H9 (cell line): ENCODE data around the gene PLCH1. TPM values are rescaled to one million over a fixed set of nuclear protein-coding genes. Genes with fewer than 3 reads are reported as not detected.
"Not testable (repeated sequence)": the region's sequence is repeated elsewhere in the genome, so short reads cannot be mapped to it uniquely, and the experiment has no call there.

Experiments
- DNase-seq: peaks from one replicate; pipeline ENCODE4 v3.0.0-alpha.2; 2017
- H2AFZ ChIP-seq: one replicate; pipeline ENCODE4 v1.6.1; 2013; ENCODE audit warnings: mild to moderate bottlenecking, low read length, control low read depth, moderate library complexity
- H2AK5ac ChIP-seq: 2 replicates; pipeline ENCODE4 v1.6.1; 2013; ENCODE audit warnings: low read length, control low read depth, mixed read lengths; ENCODE audit not compliant: insufficient read length
- H2BK120ac ChIP-seq: one replicate; pipeline ENCODE4 v1.6.1; 2013; ENCODE audit warnings: low read depth, mild to moderate bottlenecking, low read length, control low read depth, inconsistent platforms; ENCODE audit not compliant: poor library complexity, severe bottlenecking
- H2BK12ac ChIP-seq: 2 replicates; pipeline ENCODE4 v1.6.1; 2013; ENCODE audit warnings: low read length, control low read depth, mixed read lengths, low read depth; ENCODE audit not compliant: insufficient read length
- H2BK15ac ChIP-seq: 2 replicates; pipeline ENCODE4 v1.6.1; 2013; ENCODE audit warnings: low read depth, low read length, control low read depth
- H2BK20ac ChIP-seq: one replicate; pipeline ENCODE4 v1.6.1; 2013; ENCODE audit warnings: low read depth, mild to moderate bottlenecking, low read length, control low read depth, inconsistent platforms; ENCODE audit not compliant: poor library complexity, severe bottlenecking
- H2BK5ac ChIP-seq: 2 replicates; pipeline ENCODE4 v1.6.1; 2013; ENCODE audit warnings: low read length, control low read depth, mixed read lengths; ENCODE audit not compliant: insufficient read length
- H3K14ac ChIP-seq: 2 replicates; pipeline ENCODE4 v1.6.1; 2013; ENCODE audit warnings: low read length, control low read depth; ENCODE audit not compliant: insufficient read depth
- H3K18ac ChIP-seq: 2 replicates; pipeline ENCODE4 v1.6.1; 2013; ENCODE audit warnings: low read depth, mild to moderate bottlenecking, mixed read lengths, low read length, control low read depth; ENCODE audit not compliant: insufficient read length
- H3K23ac ChIP-seq: 2 replicates; pipeline ENCODE4 v1.6.1; 2013; ENCODE audit warnings: low read length, control low read depth, mixed read lengths, low read depth; ENCODE audit not compliant: insufficient read length
- H3K23me2 ChIP-seq: 2 replicates; pipeline ENCODE4 v1.6.1; 2013; ENCODE audit warnings: low read depth, mild to moderate bottlenecking, mixed read lengths, low read length, control low read depth; ENCODE audit not compliant: insufficient read length, poor library complexity, severe bottlenecking
- H3K27ac ChIP-seq: 2 replicates; pipeline ENCODE4 v1.5.1; 2013; ENCODE audit warnings: low read length, control low read depth, mixed read lengths, low read depth; ENCODE audit not compliant: insufficient read length
- H3K27me3 ChIP-seq: 2 replicates; pipeline ENCODE4 v1.6.1; 2013; ENCODE audit warnings: low read length, control low read depth, inconsistent platforms; ENCODE audit not compliant: insufficient read depth
- H3K4ac ChIP-seq: 2 replicates; pipeline ENCODE4 v1.6.1; 2013; ENCODE audit warnings: low read depth, mild to moderate bottlenecking, control low read depth, inconsistent platforms, low read length, moderate library complexity
- H3K4me1 ChIP-seq: 2 replicates; pipeline ENCODE4 v1.6.1; 2013; ENCODE audit warnings: low read length, control low read depth, inconsistent platforms; ENCODE audit not compliant: insufficient read depth
- H3K4me2 ChIP-seq: 2 replicates; pipeline ENCODE4 v1.6.1; 2013; ENCODE audit warnings: low read length, control low read depth, mixed read lengths; ENCODE audit not compliant: insufficient read length, insufficient read depth
- H3K56ac ChIP-seq: 2 replicates; pipeline ENCODE4 v1.6.1; 2013; ENCODE audit warnings: low read depth, mild to moderate bottlenecking, mixed read lengths, low read length, control low read depth; ENCODE audit not compliant: insufficient read length
- H3K79me1 ChIP-seq: 2 replicates; pipeline ENCODE4 v1.6.1; 2013; ENCODE audit warnings: low read depth, mild to moderate bottlenecking, moderate library complexity, low read length, control low read depth, inconsistent platforms; ENCODE audit not compliant: insufficient read depth, poor library complexity, severe bottlenecking
- H3K79me2 ChIP-seq: 2 replicates; pipeline ENCODE4 v1.6.1; 2013; ENCODE audit warnings: low read length, control low read depth, inconsistent platforms; ENCODE audit not compliant: insufficient read depth
- H3K9ac ChIP-seq: 2 replicates; pipeline ENCODE4 v1.6.1; 2013; ENCODE audit warnings: low read length, control low read depth, mixed read lengths; ENCODE audit not compliant: insufficient read length; ENCODE audit errors: extremely low read depth
- H3K9me3 ChIP-seq: one replicate; pipeline ENCODE4 v1.6.1; 2013; ENCODE audit warnings: low read depth, low read length, inconsistent platforms; ENCODE audit not compliant: control insufficient read depth
- H3T11ph ChIP-seq: one replicate; pipeline ENCODE4 v1.6.1; 2013; ENCODE audit warnings: mild to moderate bottlenecking, low read length, control low read depth, inconsistent platforms
- H4K20me1 ChIP-seq: one replicate; pipeline ENCODE4 v1.6.1; 2013; ENCODE audit not compliant: control insufficient read depth, insufficient read length, insufficient read depth
- H4K5ac ChIP-seq: 2 replicates; pipeline ENCODE4 v1.6.1; 2013; ENCODE audit warnings: low read depth, mild to moderate bottlenecking, mixed read lengths, low read length, control low read depth; ENCODE audit not compliant: insufficient read length
- H4K8ac ChIP-seq: replicated peaks from 2 replicates; pipeline ENCODE4 v1.6.1; 2013; ENCODE audit warnings: low read length, control low read depth, mixed read lengths, low read depth; ENCODE audit not compliant: insufficient read length
- H4K91ac ChIP-seq: 2 replicates; pipeline ENCODE4 v1.6.1; 2013; ENCODE audit warnings: low read depth, mild to moderate bottlenecking, moderate library complexity, mixed read lengths, low read length, control low read depth; ENCODE audit not compliant: insufficient read length
- H3K27ac Mint-ChIP-seq, 3 experiments: 2 replicates in 2 of 3; 3 replicates in 1 of 3; pipeline ENCODE4 v1.8.0; 2020 to 2021; ENCODE audit warnings: mixed read lengths in 3 of 3, mild to moderate bottlenecking in 1 of 3, moderate library complexity in 1 of 3
- H3K27me3 Mint-ChIP-seq: 2 replicates; pipeline ENCODE4 v1.8.0; 2021; ENCODE audit warnings: low read depth, mild to moderate bottlenecking, moderate library complexity, mixed read lengths
- H3K36me3 Mint-ChIP-seq, 3 experiments: 2 replicates in 2 of 3; 3 replicates in 1 of 3; pipeline ENCODE4 v1.8.0; 2020 to 2021; ENCODE audit warnings: low read depth in 3 of 3, mixed read lengths in 3 of 3; ENCODE audit not compliant: insufficient read depth in 1 of 3
- H3K4me1 Mint-ChIP-seq, 2 experiments: 2 replicates each; pipeline ENCODE4 v1.8.0; 2020; ENCODE audit warnings: mixed read lengths in 2 of 2
- H3K4me3 Mint-ChIP-seq, 2 experiments: 2 replicates in 1 of 2; 3 replicates in 1 of 2; pipeline ENCODE4 v1.8.0; 2020 to 2021; ENCODE audit warnings: mild to moderate bottlenecking in 2 of 2, mixed read lengths in 2 of 2, moderate library complexity in 1 of 2
- H3K9me3 Mint-ChIP-seq, 2 experiments: 2 replicates in 1 of 2; 3 replicates in 1 of 2; pipeline ENCODE4 v1.8.0; 2020; ENCODE audit warnings: mild to moderate bottlenecking in 2 of 2, mixed read lengths in 2 of 2, moderate library complexity in 1 of 2
- WGBS: extraction: QIAGEN DNeasy Blood & Tissue Kit; methylation state at CpG from one replicate; pipeline ENCODE4 v1.1.7; 2013; ENCODE audit warnings: missing lambda C conversion rate, low lambda C conversion rate, mixed read lengths; ENCODE audit not compliant: insufficient read length; ENCODE audit errors: extremely low coverage; 5-methylcytosine and 5-hydroxymethylcytosine counted together
- total RNA-seq: library from RNA; stranded (reverse); gene quantifications from 2 replicates; pipeline ENCODE4 v1.2.1, GENCODE V29; 2021
- TF ChIP-seq, protein P1 (sequence below): fragments of 200-600 bp; sonication (generic); conservative IDR thresholded peaks from 3 replicates; pipeline ENCODE4 v1.8.0; 2021; ENCODE audit warnings: antibody characterized with exemption, mild to moderate bottlenecking

The PLCH1 gene
- total RNA-seq, 1 experiment from 2014 or later, result 19.0 TPM

DNA sequence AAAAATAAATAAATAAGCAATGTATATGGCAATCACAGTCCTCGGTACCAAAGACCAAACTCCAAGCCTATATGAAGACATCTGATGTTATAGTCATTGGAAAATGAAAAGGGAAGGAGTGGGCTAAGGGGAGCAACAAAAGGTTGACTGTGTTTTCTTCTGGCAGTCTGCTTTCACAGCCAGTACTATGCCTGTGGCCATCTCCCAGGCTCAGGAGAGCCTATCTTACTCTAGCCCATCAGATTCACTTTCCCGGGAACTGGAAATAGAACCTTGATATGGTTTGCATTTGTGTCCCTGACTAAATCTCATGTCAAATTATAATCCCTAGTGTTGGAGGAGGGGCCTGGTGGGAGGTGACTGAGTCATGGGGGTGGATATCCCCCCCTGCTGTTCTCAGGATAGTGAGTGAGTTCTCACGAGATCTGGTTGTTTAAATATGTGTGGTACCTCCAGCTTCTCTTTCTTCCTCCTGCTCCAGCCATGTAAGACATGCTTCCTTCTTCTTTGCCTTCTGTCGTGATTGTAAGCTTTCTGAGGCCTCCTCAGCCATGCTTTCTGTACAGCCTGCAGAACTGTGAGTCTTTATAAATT, 105.3 kb downstream of the PLCH1 start:
- Histone ChIP-seq H4K20me1 (no peaks in the 10 kb centered on the region), H3K27me3 (no peaks in the 10 kb centered on the region), H3K79me2 (no peaks in the 10 kb centered on the region), H3K18ac (no peak overlapping the region), H2AK5ac (no peak overlapping the region), H2AFZ (no peak overlapping the region), H3K14ac (no peak overlapping the region), H2BK20ac (no peak overlapping the region), H3K79me1 (no peaks in the 10 kb centered on the region), H4K91ac (no peak overlapping the region), H3K56ac (no peak overlapping the region), H3K23ac (no peak overlapping the region), H3T11ph (no peak overlapping the region), H2BK12ac (no peak overlapping the region), H2BK120ac (no peak overlapping the region), H3K27ac (no peak overlapping the region), H3K9ac (no peak overlapping the region), H3K4me1 (peaks cover 5% of the 10 kb centered on the region; the same call in 1 of the 2 replicates), H4K8ac (no peak overlapping the region), H3K23me2 (no peaks in the 10 kb centered on the region), H2BK15ac (no peak overlapping the region), H3K4ac (no peak overlapping the region), H4K5ac (no peak overlapping the region), H3K9me3 (no peaks in the 10 kb centered on the region), H2BK5ac (no peak overlapping the region), H3K4me2 (no peak overlapping the region)
- H3K27ac Mint-ChIP-seq, result peak overlapping the region in 2 of 3 experiments; percentile 18 to 20; a peak in 2 of 7 replicates
- TF ChIP-seq, protein P1, sequence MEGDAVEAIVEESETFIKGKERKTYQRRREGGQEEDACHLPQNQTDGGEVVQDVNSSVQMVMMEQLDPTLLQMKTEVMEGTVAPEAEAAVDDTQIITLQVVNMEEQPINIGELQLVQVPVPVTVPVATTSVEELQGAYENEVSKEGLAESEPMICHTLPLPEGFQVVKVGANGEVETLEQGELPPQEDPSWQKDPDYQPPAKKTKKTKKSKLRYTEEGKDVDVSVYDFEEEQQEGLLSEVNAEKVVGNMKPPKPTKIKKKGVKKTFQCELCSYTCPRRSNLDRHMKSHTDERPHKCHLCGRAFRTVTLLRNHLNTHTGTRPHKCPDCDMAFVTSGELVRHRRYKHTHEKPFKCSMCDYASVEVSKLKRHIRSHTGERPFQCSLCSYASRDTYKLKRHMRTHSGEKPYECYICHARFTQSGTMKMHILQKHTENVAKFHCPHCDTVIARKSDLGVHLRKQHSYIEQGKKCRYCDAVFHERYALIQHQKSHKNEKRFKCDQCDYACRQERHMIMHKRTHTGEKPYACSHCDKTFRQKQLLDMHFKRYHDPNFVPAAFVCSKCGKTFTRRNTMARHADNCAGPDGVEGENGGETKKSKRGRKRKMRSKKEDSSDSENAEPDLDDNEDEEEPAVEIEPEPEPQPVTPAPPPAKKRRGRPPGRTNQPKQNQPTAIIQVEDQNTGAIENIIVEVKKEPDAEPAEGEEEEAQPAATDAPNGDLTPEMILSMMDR, result no peak
- H3K27me3 Mint-ChIP-seq, result no peaks in the 10 kb centered on the region
- H3K9me3 Mint-ChIP-seq, result no peaks in the 10 kb centered on the region
- H3K36me3 Mint-ChIP-seq, result peaks cover 5 to 10% (median 7%) of the 10 kb centered on the region in 3 experiments; a peak in 4 of 7 replicates
- WGBS, result no CpG with 5 or more reads among the region's 4 CpGs
- no peak for DNase-seq
- no peak overlapping the region for H3K4me3 Mint-ChIP-seq
- H3K4me1 Mint-ChIP-seq, result peaks cover 17 to 19% of the 10 kb centered on the region in 2 experiments

DNA sequence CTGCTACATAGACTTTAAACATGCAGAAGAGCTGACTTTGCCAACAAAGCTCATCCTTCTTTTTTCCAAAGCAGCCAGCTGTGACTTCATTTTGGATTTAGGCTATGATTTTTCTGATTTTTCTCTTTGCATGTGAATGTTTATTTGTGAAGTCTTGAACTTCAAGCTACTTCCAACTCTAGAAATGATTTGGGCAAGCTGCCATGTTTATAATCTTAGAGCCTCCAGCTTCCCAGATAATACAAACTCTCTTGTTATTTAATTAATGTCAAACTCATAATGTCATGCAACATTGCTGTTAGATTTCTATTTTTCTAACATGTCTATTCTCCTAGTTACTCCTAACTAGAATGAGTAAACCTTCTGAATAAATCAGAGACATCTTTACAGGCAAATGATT, 106.4 kb downstream of the PLCH1 start:
- H2BK5ac ChIP-seq, result not testable (repeated sequence)

More for the DNA sequence above, 106.4 kb downstream of the PLCH1 start:
- H3K14ac ChIP-seq, H3K23ac ChIP-seq, H2BK20ac ChIP-seq, H4K91ac ChIP-seq, H3K23me2 ChIP-seq, H3K56ac ChIP-seq, H2BK12ac ChIP-seq, H3K27ac Mint-ChIP-seq, H3K79me2 ChIP-seq, H3K9ac ChIP-seq, H3K4me3 Mint-ChIP-seq, H4K20me1 ChIP-seq, H2BK120ac ChIP-seq, H3K27me3 Mint-ChIP-seq, H3T11ph ChIP-seq, H4K8ac ChIP-seq, DNase-seq, H3K9me3 ChIP-seq, H3K27me3 ChIP-seq, H2BK15ac ChIP-seq, H3K36me3 Mint-ChIP-seq, H3K18ac ChIP-seq, H3K9me3 Mint-ChIP-seq, H2AFZ ChIP-seq, H3K4me2 ChIP-seq, H4K5ac ChIP-seq, H3K27ac ChIP-seq, H3K4ac ChIP-seq, H2AK5ac ChIP-seq, H3K79me1 ChIP-seq, H3K4me1 ChIP-seq: not testable (repeated sequence)
- H3K4me1 Mint-ChIP-seq, result peaks cover 24 to 26% of the 10 kb centered on the region in 2 experiments
